Measurements from ENCODE around the gene JUP.

- TF ChIP-seq CTCF (IDR thresholded peaks at IDR 0.05) (no peak), POLR2AphosphoS5 (IDR thresholded peaks at IDR 0.05; ENCODE audit: low read depth, low read length) (no peak), MEF2A (IDR thresholded peaks at IDR 0.05; ENCODE audit: borderline replicate concordance, low read depth) (no peak), TAF1 (IDR thresholded peaks at IDR 0.05; ENCODE audit: borderline replicate concordance, low read depth, low read length) (no peak)
Measured at GRCh38 chr17:41766135-41766534, 20.4 kb downstream of the JUP start.
